Panc1 (cell line): ENCODE data around the gene SGCE. TPM values are rescaled to one million over a fixed set of nuclear protein-coding genes. Genes with fewer than 3 reads are reported as not detected.

Experiments
- ATAC-seq: fragments of 200-7000 bp; cut with Tn5 transposase; 2 replicates; pipeline ENCODE4 v1.9.1; 2020; ENCODE audit warnings: mild to moderate bottlenecking, moderate library complexity
- BruUV-seq: library from RNA; stranded (reverse); fragments of 400-500 nt; replicated peaks from 2 replicates; lab custom pipeline; 2021; lab: Mats Ljungman, UMichigan
- CTCF ChIA-PET: fragments of 300-600 bp; sonication (Branson Sonifier 250); formaldehyde crosslinking; loops from one replicate; lab custom pipeline; 2022; ENCODE audit warnings: antibody characterized with exemption; lab: Charles Lee
- POLR2A ChIA-PET: fragments of 300-600 bp; sonication (Branson Sonifier 250); formaldehyde crosslinking; loops from one replicate; lab custom pipeline; 2022; ENCODE audit warnings: antibody characterized with exemption; lab: Charles Lee
- DNase-seq: peaks from one replicate; pipeline ENCODE4 v3.0.0-alpha.2; 2010; ENCODE audit warnings: low read depth, low spot score
- H3K27ac ChIP-seq: 2 replicates; pipeline ENCODE4 v1.5.1; 2011; ENCODE audit warnings: mild to moderate bottlenecking, low read length, inconsistent platforms
- H3K27me3 ChIP-seq: fragments of 200-500 bp; sonication (Bioruptor generic); 2 replicates; pipeline ENCODE4 v1.6.0; 2014; ENCODE audit warnings: low read length, inconsistent platforms; ENCODE audit not compliant: control insufficient read depth, insufficient read depth
- H3K36me3 ChIP-seq: fragments of 200-500 bp; sonication (Bioruptor generic); 2 replicates; pipeline ENCODE4 v1.5.1; 2014; ENCODE audit warnings: inconsistent platforms, mild to moderate bottlenecking, low read length, moderate library complexity; ENCODE audit not compliant: control insufficient read depth, insufficient read depth
- H3K4me1 ChIP-seq: 2 replicates; pipeline ENCODE4 v1.5.1; 2011; ENCODE audit warnings: inconsistent platforms, mild to moderate bottlenecking, low read length, moderate library complexity; ENCODE audit not compliant: control insufficient read depth, insufficient read depth
- H3K4me3 ChIP-seq, 2 experiments: 2 replicates each; pipeline ENCODE4 v1.5.1; 2011 to 2012; ENCODE audit warnings: low read depth in 2 of 2, low read length in 2 of 2, mild to moderate bottlenecking in 2 of 2, inconsistent platforms in 1 of 2, moderate library complexity in 1 of 2
- H3K9me3 ChIP-seq: fragments of 200-500 bp; sonication (Bioruptor generic); 2 replicates; pipeline ENCODE4 v1.5.1; 2014; ENCODE audit warnings: low read depth, mild to moderate bottlenecking, inconsistent platforms, low read length, moderate library complexity; ENCODE audit not compliant: control insufficient read depth, insufficient read depth
- POLR2AphosphoS5 ChIP-seq: IDR thresholded peaks from 2 replicates; pipeline ENCODE4 v1.6.1; 2012; ENCODE audit warnings: mild to moderate bottlenecking, low read depth, low read length, moderate library complexity
- SIN3A ChIP-seq: IDR thresholded peaks from 2 replicates; pipeline ENCODE4 v1.6.1; 2012; ENCODE audit warnings: low read depth, mild to moderate bottlenecking, low read length, moderate library complexity, borderline replicate concordance; ENCODE audit not compliant: insufficient read depth
- TCF7L2 ChIP-seq: IDR thresholded peaks from 2 replicates; pipeline ENCODE4 v1.6.1; 2011; ENCODE audit warnings: mild to moderate bottlenecking, low read depth, low read length, inconsistent platforms
- in situ Hi-C: cut with HindIII; loops from 2 replicates; pipeline ENCODE4 v1.10.0; 2016; ENCODE audit warnings: low sequenced_read_pairs, low pct_unique_long_range_greater_than_20kb
- intact Hi-C: fragments of 100-400 bp; cut with micrococcal nuclease; formaldehyde crosslinking; loops from one replicate; pipeline ENCODE4 v1.10.0; 2022; ENCODE audit not compliant: unreplicated experiment
- total RNA-seq: library from RNA; stranded (reverse); gene quantifications from one replicate; pipeline ENCODE4 v1.2.1, GENCODE V29; 2021; ENCODE audit not compliant: unreplicated experiment
- TF ChIP-seq, protein P1 (sequence below): fragments of 450-650 bp; IDR thresholded peaks from 2 replicates; pipeline ENCODE4 v1.5.1; 2017; ENCODE audit warnings: mild to moderate bottlenecking
- TF ChIP-seq, protein P2 (sequence below), 2 experiments: IDR thresholded peaks; 2 replicates each; pipeline ENCODE4 v1.6.1; 2011 to 2012; ENCODE audit warnings: low read depth in 2 of 2, control low read depth in 1 of 2, low read length in 1 of 2, mild to moderate bottlenecking in 1 of 2, moderate library complexity in 1 of 2; ENCODE audit not compliant: insufficient read depth in 1 of 2

The SGCE gene
- total RNA-seq, 1 experiment from 2014 or later: 32.0 TPM

DNA sequence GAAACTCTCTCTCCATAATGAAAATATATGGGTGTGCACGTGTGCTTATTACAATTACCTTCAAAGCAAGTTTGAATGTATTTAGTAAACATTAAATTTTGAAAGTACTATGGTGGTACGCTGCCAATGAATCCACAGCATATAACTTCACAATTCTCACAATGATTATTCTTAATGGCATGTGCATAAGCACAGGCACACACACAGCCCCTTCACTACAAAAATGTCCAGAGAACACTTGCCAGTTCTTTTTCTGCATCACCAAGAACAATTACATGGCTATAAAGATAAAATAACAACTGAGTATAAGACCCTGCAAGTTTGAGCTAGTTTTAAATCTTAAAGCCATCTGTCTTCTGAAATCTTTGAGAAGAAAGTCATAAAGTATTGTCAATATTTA is 22.2 kb downstream of the SGCE start:
- ChIA-PET CTCF (no interaction called here), POLR2A (no interaction called here)
- no TSS peak for BruUV-seq
- no peak for DNase-seq
- Histone ChIP-seq H3K9me3 (no peaks in the 10 kb centered on the region), H3K27me3 (no peaks in the 10 kb centered on the region), H3K27ac (no peak overlapping the region), H3K36me3 (no peaks in the 10 kb centered on the region), H3K4me1 (no peaks in the 10 kb centered on the region), H3K4me3 (no peak overlapping the region)
- TF ChIP-seq, protein P1, sequence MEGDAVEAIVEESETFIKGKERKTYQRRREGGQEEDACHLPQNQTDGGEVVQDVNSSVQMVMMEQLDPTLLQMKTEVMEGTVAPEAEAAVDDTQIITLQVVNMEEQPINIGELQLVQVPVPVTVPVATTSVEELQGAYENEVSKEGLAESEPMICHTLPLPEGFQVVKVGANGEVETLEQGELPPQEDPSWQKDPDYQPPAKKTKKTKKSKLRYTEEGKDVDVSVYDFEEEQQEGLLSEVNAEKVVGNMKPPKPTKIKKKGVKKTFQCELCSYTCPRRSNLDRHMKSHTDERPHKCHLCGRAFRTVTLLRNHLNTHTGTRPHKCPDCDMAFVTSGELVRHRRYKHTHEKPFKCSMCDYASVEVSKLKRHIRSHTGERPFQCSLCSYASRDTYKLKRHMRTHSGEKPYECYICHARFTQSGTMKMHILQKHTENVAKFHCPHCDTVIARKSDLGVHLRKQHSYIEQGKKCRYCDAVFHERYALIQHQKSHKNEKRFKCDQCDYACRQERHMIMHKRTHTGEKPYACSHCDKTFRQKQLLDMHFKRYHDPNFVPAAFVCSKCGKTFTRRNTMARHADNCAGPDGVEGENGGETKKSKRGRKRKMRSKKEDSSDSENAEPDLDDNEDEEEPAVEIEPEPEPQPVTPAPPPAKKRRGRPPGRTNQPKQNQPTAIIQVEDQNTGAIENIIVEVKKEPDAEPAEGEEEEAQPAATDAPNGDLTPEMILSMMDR: no peak
- no peak for TF ChIP-seq SIN3A
- TF ChIP-seq, protein P2, sequence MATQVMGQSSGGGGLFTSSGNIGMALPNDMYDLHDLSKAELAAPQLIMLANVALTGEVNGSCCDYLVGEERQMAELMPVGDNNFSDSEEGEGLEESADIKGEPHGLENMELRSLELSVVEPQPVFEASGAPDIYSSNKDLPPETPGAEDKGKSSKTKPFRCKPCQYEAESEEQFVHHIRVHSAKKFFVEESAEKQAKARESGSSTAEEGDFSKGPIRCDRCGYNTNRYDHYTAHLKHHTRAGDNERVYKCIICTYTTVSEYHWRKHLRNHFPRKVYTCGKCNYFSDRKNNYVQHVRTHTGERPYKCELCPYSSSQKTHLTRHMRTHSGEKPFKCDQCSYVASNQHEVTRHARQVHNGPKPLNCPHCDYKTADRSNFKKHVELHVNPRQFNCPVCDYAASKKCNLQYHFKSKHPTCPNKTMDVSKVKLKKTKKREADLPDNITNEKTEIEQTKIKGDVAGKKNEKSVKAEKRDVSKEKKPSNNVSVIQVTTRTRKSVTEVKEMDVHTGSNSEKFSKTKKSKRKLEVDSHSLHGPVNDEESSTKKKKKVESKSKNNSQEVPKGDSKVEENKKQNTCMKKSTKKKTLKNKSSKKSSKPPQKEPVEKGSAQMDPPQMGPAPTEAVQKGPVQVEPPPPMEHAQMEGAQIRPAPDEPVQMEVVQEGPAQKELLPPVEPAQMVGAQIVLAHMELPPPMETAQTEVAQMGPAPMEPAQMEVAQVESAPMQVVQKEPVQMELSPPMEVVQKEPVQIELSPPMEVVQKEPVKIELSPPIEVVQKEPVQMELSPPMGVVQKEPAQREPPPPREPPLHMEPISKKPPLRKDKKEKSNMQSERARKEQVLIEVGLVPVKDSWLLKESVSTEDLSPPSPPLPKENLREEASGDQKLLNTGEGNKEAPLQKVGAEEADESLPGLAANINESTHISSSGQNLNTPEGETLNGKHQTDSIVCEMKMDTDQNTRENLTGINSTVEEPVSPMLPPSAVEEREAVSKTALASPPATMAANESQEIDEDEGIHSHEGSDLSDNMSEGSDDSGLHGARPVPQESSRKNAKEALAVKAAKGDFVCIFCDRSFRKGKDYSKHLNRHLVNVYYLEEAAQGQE (IDR thresholded peaks at IDR 0.05; ENCODE audit: insufficient read depth in 1 of 2, low read depth in 2 of 2, low read length in 1 of 2): no peak
- TF ChIP-seq TCF7L2: no peak
- no peak for TF ChIP-seq POLR2AphosphoS5
- in situ Hi-C loops: no loop called here
- no peak for ATAC-seq
- intact Hi-C loops: no loop called here

DNA sequence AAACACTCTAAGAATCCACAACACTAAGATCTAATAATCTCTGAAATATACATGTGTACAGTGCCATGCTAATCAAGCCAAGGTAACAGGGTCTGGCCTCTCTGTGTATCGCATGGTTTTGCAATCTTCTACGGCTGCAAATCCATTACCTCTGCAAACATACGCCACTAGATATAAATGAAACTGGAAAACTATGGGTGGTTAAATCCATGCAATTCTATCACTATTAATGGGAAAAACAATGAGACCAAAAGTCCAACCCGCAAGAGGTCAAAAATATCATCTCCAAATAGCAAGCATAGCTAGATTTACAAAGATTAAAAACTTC is 23.0 kb downstream of the SGCE start:
- intact Hi-C loops: no loop called here
- H3K4me3 ChIP-seq: no peak overlapping the region

More for the DNA sequence above, 23.0 kb downstream of the SGCE start:
- POLR2A ChIA-PET: no interaction called here
- Histone ChIP-seq H3K27ac (no peak overlapping the region), H3K27me3 (no peaks in the 10 kb centered on the region), H3K9me3 (no peaks in the 10 kb centered on the region), H3K4me1 (no peaks in the 10 kb centered on the region), H3K36me3 (no peaks in the 10 kb centered on the region)
- no TSS peak for BruUV-seq
- in situ Hi-C loops: no loop called here
- no peak for TF ChIP-seq SIN3A
- no peak for TF ChIP-seq TCF7L2
- TF ChIP-seq, protein P2 (IDR thresholded peaks at IDR 0.05; ENCODE audit: insufficient read depth in 1 of 2, low read depth in 2 of 2, low read length in 1 of 2): no peak
- TF ChIP-seq, protein P1: no peak
- no peak for ATAC-seq
- no peak for DNase-seq
- CTCF ChIA-PET: no interaction called here
